Stimulated activated naive CD8-positive, alpha-beta T cell treated with anti-CD3 and anti-CD28 coated beads, Interleukin-15, Interleukin-2, amounts not matched to agents 100 ng/mL and 50 ng/mL, for 24 hours (primary cell): ENCODE measurements around the gene ITFG2.

Source experiments
- H3K27ac Mint-ChIP-seq: one replicate; pipeline ENCODE4 v1.8.0; 2021; ENCODE audit warnings: mild to moderate bottlenecking, mixed read lengths
- H3K27me3 Mint-ChIP-seq: one replicate; pipeline ENCODE4 v1.8.0; 2021; ENCODE audit warnings: mixed read lengths
- H3K36me3 Mint-ChIP-seq: one replicate; pipeline ENCODE4 v1.8.0; 2021; ENCODE audit warnings: low read depth, mixed read lengths
- H3K4me1 Mint-ChIP-seq: one replicate; pipeline ENCODE4 v1.8.0; 2021; ENCODE audit warnings: low read depth, mixed read lengths
- H3K4me3 Mint-ChIP-seq: one replicate; pipeline ENCODE4 v1.8.0; 2021; ENCODE audit warnings: mild to moderate bottlenecking, mixed read lengths
- H3K9me3 Mint-ChIP-seq: one replicate; pipeline ENCODE4 v1.8.0; 2021; ENCODE audit warnings: mixed read lengths

ITFG2 gene

DNA sequence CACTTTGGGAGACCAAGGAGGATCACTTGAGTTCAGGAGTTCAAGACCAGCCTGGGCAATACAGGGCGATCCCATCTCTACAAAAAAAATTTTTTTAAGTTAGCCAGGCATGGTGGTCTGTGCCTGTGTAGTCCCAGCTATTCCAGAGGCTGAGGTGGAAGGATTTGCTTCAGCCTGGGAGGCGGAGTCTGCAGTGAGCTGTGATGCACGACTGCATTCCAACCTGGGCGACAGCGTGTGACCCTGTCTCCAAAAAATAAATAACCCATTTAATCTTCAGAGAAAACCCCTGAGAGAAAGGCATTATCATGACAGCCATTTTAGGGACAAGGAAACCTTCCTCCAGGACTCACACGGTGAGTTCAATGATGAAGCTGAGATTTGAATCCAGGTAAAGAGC is 21.4 kb upstream of the ITFG2 start:
- H3K9me3 Mint-ChIP-seq = no peaks in the 10 kb centered on the region
- H3K4me1 Mint-ChIP-seq = peaks cover 4% of the 10 kb centered on the region
- H3K4me3 Mint-ChIP-seq = no peak overlapping the region
- no peaks in the 10 kb centered on the region for H3K27me3 Mint-ChIP-seq
- no peak overlapping the region for H3K27ac Mint-ChIP-seq
- peaks cover 2% of the 10 kb centered on the region for H3K36me3 Mint-ChIP-seq

DNA sequence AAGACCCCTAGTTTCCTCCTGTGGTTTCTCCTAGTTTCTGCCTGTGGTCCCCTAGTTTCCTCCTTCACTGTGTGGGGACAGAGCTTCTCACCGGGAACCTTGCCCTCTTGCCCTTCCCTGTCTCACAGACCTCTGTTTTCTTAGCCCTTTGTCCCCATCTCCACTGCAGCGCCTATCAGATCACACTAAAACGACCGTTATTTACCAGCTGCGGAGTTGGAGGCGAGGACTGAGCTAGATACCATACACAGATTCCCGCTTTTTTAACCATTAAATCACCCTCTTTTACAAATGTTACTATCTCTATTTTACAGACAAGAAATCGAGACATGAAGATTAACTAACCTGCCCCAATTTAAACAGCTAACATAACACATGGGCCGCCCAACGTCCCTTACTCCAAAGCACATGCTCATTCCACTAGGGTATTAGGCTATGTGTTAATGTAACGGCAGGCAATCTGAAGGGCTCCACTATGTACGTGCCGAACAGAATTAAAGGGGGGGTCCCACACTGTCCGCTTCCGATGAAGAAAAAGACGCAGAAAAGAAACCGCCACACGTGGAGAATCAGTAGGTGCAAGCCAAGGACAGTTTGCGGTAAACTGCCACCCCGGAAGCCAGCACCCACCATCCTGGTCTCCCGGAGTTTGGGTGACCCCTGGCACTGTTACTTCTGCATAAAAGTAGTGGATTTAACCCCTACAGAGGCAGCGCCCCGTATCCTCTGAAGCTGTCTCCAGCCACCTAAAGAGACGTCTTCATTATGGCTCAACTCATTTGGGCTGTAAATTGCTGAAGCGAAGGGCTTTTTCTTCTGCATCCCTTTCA is 19.6 kb upstream of the ITFG2 start:
- Mint-ChIP-seq H3K36me3 (peaks cover 19% of the 10 kb centered on the region), H3K27me3 (no peaks in the 10 kb centered on the region), H3K9me3 (no peaks in the 10 kb centered on the region), H3K4me1 (peaks cover 18% of the 10 kb centered on the region), H3K4me3 (peak overlapping the region; percentile 78), H3K27ac (no peak overlapping the region)

DNA sequence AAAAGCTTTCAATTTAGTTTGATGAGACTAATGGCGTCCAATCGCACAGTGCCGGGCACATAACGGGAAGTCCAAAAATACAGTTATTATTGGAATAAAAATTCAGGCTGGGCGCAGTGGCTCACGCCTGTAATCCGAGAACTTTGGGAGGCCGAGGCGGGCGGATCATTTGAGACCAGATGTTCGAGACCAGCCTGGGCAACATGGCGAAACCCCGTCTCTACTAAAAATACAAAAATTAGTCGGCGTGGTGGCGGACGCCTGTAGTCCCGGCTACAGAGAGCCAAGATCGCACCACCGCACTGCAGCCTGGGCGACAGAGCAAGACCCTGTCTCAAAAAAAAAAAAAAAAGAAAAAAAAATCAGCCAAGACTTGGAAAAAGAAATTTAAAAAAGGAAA is 18.9 kb upstream of the ITFG2 start:
- Mint-ChIP-seq H3K4me3 (peak overlapping the region; percentile 78), H3K36me3 (peaks cover 25% of the 10 kb centered on the region), H3K4me1 (peaks cover 22% of the 10 kb centered on the region), H3K9me3 (no peaks in the 10 kb centered on the region), H3K27me3 (no peaks in the 10 kb centered on the region), H3K27ac (no peak overlapping the region)

DNA sequence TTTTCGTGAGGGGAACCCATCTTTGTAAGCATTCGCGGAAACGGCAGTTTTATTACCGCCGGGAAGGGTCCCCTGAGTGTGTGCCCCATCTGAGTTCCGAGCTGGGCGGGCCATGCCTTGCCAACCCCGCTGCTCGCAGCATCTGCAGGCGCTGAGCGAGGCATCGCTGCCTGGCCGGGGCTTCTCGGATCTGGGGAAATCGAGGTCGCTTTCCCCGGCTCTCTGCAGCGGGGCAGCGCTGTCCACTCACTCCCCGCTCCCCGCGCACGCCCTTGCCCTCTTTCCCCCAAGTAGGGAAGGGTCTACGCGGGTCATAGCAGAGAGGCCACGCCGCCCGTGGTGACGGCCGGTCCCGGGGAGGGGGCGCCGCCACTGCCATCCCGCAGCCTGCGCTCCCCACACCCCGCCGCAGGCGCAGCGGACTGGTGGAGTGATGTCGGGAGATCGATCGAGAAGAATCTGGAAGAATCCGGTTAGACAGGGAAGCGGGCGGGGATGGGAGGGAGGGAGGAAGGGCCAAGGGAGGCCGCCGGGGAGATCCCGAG is 18.2 kb upstream of the ITFG2 start:
- H3K4me3 Mint-ChIP-seq = peak overlapping the region; percentile 78
- H3K9me3 Mint-ChIP-seq = no peaks in the 10 kb centered on the region
- peaks cover 32% of the 10 kb centered on the region for H3K36me3 Mint-ChIP-seq
- H3K27ac Mint-ChIP-seq = peak overlapping the region; percentile 68
- H3K4me1 Mint-ChIP-seq = peaks cover 28% of the 10 kb centered on the region
- no peaks in the 10 kb centered on the region for H3K27me3 Mint-ChIP-seq

DNA sequence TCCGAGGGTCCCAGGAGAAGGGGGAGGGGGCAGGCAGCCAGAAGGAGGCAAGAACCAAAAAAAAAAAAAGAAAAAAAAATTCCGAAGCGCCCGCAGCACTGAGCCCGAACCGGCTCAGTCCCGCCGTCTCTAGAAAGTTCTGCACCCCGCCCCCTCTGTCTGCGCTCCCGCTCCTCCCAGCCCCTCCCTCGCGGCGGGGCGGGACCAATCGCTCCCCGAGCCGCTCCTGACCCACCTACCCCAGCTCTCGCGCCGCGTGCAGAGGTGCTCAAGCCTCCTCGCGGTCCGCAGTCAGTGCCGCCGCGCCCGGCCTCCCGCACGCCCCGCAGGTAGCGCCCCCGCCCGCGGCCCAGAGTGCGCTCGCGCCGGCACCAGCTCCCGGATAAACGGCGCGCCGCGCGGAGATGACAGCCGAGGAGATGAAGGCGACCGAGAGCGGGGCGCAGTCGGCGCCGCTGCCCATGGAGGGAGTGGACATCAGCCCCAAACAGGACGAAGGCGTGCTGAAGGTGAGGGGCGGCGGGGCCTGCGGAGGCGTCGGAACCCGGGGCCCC is 17.7 kb upstream of the ITFG2 start, which contains the start of gene FKBP4:
Gene FKBP4 (plus strand): TSS at position 235 of the 554 bp plus-strand sequence. CDS start 170 bp downstream, at position 405.
- Mint-ChIP-seq H3K9me3 (no peaks in the 10 kb centered on the region), H3K27ac (peak within 1 kb of the TSS; percentile 68), H3K4me3 (peak within 1 kb of the TSS; percentile 96), H3K4me1 (peaks cover 28% of the 10 kb centered on the region), H3K36me3 (peaks cover 38% of the 10 kb centered on the region), H3K27me3 (no peaks in the 10 kb centered on the region)

DNA sequence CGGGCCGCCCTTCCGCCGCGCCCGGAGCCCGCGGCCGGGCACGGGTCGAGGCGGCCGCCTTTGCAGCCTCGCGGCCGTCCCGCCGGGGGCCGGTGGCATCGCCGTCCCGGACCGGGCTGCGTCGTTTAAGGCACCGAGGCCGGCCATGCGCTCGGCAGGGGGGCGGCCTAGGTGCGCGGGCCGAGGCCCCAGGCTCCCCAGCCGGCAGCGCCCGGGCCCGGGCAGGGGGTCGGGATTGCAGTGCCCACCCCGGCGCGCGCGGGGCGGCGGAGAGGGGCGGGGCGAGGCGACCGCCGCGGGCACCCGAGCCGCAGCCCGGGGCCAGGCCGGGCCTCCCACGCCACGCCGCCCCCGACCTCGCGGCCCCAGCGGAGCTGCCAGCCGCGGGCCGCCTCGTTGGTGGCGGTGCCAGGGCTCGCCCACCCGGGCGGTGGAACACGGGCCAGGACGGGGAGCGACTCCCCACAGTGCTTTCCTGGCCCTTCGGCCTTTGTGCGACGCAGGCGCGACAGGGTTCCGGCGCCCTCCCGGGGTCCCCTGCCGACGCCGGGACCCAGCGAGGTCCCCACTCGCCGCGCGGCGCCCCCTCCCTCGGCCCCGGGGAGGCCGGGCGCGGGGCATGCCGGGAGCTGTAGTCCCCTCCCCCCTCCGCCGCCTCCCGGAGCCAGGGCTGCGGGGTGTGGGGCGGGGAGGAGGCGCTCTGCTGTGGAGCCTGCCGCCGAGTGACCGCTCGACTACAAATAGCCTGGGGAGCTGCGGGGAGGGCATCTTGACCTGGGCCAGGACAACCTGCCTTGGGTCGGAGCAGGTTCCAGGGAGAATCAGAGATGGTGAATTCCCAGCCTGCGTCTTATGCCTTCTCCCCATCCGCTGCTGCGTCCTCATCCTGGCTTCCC is 16.9 kb upstream of the ITFG2 start:
- peaks cover 44% of the 10 kb centered on the region for H3K36me3 Mint-ChIP-seq
- no peaks in the 10 kb centered on the region for H3K9me3 Mint-ChIP-seq
- peak overlapping the region; percentile 96 for H3K4me3 Mint-ChIP-seq
- H3K27ac Mint-ChIP-seq = peak overlapping the region; percentile 93
- peaks cover 28% of the 10 kb centered on the region for H3K4me1 Mint-ChIP-seq
- no peaks in the 10 kb centered on the region for H3K27me3 Mint-ChIP-seq

DNA sequence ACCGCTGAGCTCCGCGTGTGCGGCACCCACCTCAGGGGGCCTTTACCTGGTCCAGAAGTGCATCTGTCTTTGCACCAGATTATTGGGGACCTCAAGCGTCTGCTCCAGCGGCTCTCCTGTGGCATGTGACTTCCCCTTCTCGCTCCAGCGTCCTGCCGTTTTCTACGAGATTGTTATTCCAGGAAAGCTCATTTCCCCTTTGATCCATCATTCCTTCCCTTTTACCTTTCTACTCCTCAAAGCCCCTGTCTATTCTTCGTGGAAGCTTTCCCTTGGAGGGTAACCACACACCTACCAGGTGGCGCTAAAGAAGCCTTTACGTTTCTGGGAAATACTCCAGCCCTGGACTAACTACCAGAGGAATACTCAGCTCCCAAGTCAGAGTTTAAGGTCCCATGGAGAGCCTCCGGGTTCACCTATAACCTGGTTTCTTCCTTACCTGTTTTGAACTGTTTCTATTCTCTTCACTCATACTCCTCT is 16.2 kb upstream of the ITFG2 start:
- peaks cover 28% of the 10 kb centered on the region for H3K4me1 Mint-ChIP-seq
- no peaks in the 10 kb centered on the region for H3K9me3 Mint-ChIP-seq
- H3K36me3 Mint-ChIP-seq = peaks cover 51% of the 10 kb centered on the region
- peak overlapping the region; percentile 93 for H3K27ac Mint-ChIP-seq
- no peaks in the 10 kb centered on the region for H3K27me3 Mint-ChIP-seq
- H3K4me3 Mint-ChIP-seq = peak overlapping the region; percentile 96

DNA sequence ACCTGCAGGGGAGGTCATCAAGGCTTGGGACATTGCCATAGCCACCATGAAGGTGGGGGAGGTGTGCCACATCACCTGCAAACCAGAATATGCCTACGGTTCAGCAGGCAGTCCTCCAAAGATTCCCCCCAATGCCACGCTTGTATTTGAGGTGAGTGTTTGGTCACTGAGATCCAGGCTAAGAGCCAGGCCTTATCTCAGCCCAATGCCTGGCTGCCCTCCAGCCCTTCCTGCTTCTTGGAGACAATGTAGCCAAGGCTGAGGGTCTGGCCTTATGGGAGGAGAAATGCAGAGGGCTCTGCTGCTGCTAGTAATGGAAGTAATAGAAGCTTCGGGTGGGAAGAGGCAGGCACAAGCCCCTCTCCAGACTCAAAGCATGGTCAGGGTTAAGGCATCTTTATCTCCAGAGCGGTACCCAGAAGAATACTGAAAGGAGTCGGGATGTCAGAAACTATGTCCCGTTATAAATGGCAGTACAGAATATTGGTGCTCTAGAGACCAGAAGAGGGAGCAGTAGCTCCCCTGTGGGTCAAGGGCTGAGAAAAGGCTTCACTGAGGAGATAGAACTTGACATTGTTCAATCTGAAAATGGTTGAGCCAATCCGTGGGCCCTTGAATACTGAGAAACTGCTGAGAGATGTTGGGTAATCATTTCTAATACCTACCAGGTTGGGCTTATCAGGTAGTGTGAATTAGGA is 14.6 kb upstream of the ITFG2 start:
- Mint-ChIP-seq H3K27ac (peak overlapping the region; percentile 57), H3K4me1 (peaks cover 28% of the 10 kb centered on the region), H3K4me3 (peak overlapping the region; percentile 96), H3K9me3 (no peaks in the 10 kb centered on the region), H3K36me3 (peaks cover 66% of the 10 kb centered on the region), H3K27me3 (no peaks in the 10 kb centered on the region)

DNA sequence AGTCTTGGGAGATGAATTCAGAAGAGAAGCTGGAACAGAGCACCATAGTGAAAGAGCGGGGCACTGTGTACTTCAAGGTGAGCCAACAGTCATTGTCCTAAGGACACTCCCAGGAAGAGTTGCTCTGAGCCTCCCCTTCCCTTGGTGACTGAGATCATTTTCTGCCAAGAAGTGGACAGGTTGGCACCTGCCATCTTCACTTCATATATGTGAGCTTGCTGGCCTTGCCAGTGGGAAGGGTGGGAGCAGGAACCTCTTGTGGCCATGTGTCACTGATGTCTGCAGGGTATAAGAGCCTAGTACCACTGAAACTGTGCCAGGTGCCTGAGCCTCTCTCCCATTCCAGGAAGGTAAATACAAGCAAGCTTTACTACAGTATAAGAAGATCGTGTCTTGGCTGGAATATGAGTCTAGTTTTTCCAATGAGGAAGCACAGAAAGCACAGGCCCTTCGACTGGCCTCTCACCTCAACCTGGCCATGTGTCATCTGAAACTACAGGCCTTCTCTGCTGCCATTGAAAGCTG is 12.4 kb upstream of the ITFG2 start:
- H3K4me3 Mint-ChIP-seq = no peak overlapping the region
- no peaks in the 10 kb centered on the region for H3K9me3 Mint-ChIP-seq
- peaks cover 29% of the 10 kb centered on the region for H3K4me1 Mint-ChIP-seq
- H3K27me3 Mint-ChIP-seq = no peaks in the 10 kb centered on the region
- peaks cover 88% of the 10 kb centered on the region for H3K36me3 Mint-ChIP-seq
- peak overlapping the region; percentile 39 for H3K27ac Mint-ChIP-seq

DNA sequence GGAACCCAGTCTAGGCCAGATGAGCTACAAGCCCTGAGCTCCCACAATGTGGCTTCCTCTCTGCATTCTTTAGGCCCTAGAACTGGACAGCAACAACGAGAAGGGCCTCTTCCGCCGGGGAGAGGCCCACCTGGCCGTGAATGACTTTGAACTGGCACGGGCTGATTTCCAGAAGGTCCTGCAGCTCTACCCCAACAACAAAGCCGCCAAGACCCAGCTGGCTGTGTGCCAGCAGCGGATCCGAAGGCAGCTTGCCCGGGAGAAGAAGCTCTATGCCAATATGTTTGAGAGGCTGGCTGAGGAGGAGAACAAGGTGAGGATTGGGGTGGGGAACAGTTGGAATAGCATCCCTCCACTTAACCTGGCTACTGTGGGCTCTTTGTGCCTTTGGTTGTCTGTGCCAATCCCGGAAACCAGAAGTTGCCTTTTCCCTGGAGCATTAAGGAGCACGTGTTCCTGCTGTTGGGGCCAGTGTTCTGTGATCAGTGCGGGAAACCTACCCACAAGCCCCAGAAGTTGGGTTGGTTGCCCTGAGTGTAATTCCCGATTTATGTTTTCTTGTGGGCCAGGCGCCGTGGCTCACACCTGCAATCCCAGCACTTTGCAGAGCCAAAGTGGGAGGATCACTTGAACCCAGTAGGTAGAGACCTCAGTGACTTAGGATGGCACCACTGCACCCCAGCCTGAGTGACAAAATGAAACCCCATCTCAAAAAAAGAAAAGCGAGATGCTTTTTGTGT is 11.3 kb upstream of the ITFG2 start:
- Mint-ChIP-seq H3K4me3 (no peak overlapping the region), H3K9me3 (no peaks in the 10 kb centered on the region), H3K36me3 (peaks cover 95% of the 10 kb centered on the region), H3K27ac (no peak overlapping the region), H3K4me1 (peaks cover 33% of the 10 kb centered on the region), H3K27me3 (no peaks in the 10 kb centered on the region)

DNA sequence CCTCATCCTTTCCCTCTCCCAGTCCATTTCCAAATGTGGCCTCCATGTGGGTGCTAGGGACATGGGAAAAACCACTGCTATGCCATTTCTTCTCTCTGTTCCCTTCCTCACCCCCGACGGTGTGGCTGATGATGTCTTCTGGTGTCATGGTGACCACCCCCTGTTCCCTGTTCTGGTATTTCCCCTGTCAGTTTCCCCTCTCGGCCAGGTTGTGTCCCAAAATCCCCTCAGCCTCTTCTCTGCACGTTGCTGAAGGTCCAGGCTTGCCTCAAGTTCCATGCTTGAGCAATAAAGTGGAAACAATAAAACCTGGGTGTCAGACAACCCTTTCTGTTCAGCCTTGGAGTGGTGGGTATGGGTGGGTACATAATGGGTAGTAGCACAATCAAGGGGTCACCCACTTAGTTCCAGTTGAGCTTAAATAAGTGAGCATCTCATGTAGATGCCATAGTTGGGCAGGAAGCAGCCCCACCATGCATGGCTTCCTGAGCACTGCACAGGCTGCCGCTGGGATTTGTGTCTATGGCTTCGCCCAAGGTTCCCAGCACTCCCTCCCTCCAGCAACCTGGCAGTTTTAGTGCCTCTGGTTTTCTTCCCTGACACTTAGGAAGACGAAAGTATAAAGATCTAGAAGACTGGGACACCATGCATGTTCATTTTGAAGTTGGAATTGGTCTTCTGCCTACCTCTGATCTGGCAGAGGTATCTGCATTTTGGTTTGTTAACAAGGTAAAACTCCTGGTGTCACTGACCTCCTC is 8.7 kb upstream of the ITFG2 start:
- no peak overlapping the region for H3K4me3 Mint-ChIP-seq
- peaks cover 81% of the 10 kb centered on the region for H3K36me3 Mint-ChIP-seq
- H3K27ac Mint-ChIP-seq = peak overlapping the region; percentile 59
- H3K4me1 Mint-ChIP-seq = peaks cover 14% of the 10 kb centered on the region
- no peaks in the 10 kb centered on the region for H3K9me3 Mint-ChIP-seq
- H3K27me3 Mint-ChIP-seq = no peaks in the 10 kb centered on the region

DNA sequence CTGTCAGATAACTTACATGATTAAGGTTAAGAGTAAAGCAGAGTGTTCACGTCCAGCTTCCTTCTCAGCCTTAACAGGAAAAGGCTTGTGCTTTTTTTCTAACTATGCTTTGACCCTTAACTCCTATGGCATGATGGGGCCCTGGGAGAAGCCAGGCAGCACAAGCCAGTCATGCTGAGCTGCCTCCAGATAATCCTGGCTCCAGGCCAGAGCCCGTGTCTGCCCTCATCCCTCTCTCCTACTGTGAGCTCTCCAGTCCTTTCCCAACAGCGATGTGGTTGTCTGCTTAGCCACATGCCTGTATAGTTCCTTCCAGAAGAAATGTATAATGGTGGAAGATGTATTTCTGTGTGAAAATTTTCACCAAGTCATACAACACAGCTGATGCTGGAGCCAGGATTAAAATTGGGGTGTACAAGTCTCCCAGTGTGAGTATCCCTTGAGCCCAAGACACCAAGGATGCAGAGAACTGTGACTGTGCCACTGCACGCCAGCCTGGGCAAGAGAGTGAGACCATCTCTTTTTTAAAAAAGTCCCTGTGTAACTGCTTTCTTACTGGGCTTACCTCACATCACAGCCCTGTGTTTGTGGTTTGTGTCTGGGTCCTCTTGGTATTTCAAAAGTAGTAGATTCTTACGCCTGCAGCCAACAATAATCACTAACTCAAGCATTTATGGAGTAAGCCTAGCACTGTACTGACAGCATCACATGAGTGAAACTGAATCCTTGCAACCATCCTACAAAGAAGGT is 7.9 kb upstream of the ITFG2 start:
- H3K4me3 Mint-ChIP-seq = no peak overlapping the region
- peaks cover 10% of the 10 kb centered on the region for H3K4me1 Mint-ChIP-seq
- H3K9me3 Mint-ChIP-seq = no peaks in the 10 kb centered on the region
- H3K27me3 Mint-ChIP-seq = no peaks in the 10 kb centered on the region
- H3K27ac Mint-ChIP-seq = peak overlapping the region; percentile 53
- H3K36me3 Mint-ChIP-seq = peaks cover 74% of the 10 kb centered on the region
